T-helper 9 cell (primary cell): ENCODE results near the gene FICD.
A peak's percentile ranks its signal among the peaks of the same experiment; 100 is the strongest.
"Not testable (repeated sequence)": the region's sequence is repeated elsewhere in the genome, so short reads cannot be mapped to it uniquely, and the experiment has no call there.

Source experiments
- DNase-seq: peaks from one replicate; pipeline ENCODE4 v3.0.0-alpha.2; 2020
- total RNA-seq, 2 donors: gene quantifications; one replicate each; lab custom pipeline; 2026; lab: John Stamatoyannopoulos, UW

Gene FICD
- total RNA-seq, result 4.6 to 16.1 reads per million in 2 donors

- peak; percentile 99 for DNase-seq
Measured at GRCh38 chr12:108514973-108515814, at the start of gene FICD. FICD (plus strand) TSS chr12:108515277; CDS start chr12:108516973, 1,696 bp downstream.

- no peak for DNase-seq
Measured at GRCh38 chr12:108465417-108465816, 49.7 kb upstream of the FICD start.

- no peak for DNase-seq
Measured at GRCh38 chr12:108468196-108468968, 46.7 kb upstream of the FICD start.

- DNase-seq, result no peak
Measured at GRCh38 chr12:108473400-108474055, 41.5 kb upstream of the FICD start.

GRCh38 chr12:108475396-108475795 lies 39.7 kb upstream of the FICD start:
- DNase-seq, result no peak

GRCh38 chr12:108477055-108477880 lies 37.8 kb upstream of the FICD start:
- no peak for DNase-seq

- no peak for DNase-seq
Measured at GRCh38 chr12:108477881-108478259, 37.2 kb upstream of the FICD start.

- no peak for DNase-seq
Measured at GRCh38 chr12:108478611-108479206, 36.4 kb upstream of the FICD start.

GRCh38 chr12:108479364-108480070 lies 35.6 kb upstream of the FICD start:
- no peak for DNase-seq

GRCh38 chr12:108482717-108483212 lies 32.3 kb upstream of the FICD start:
- no peak for DNase-seq

GRCh38 chr12:108483213-108484059 lies 31.6 kb upstream of the FICD start:
- no peak for DNase-seq

- DNase-seq, result no peak
Measured at GRCh38 chr12:108484431-108484830, 30.6 kb upstream of the FICD start.

GRCh38 chr12:108484845-108485244 lies 30.2 kb upstream of the FICD start:
- no peak for DNase-seq

- DNase-seq, result not testable (repeated sequence)
Measured at GRCh38 chr12:108485371-108485770, 29.7 kb upstream of the FICD start.

- DNase-seq, result not testable (repeated sequence)
Measured at GRCh38 chr12:108487029-108487428, 28.0 kb upstream of the FICD start.

- no peak for DNase-seq
Measured at GRCh38 chr12:108491256-108491655, 23.8 kb upstream of the FICD start.

- DNase-seq, result no peak
Measured at GRCh38 chr12:108495054-108495453, 20.0 kb upstream of the FICD start.

- DNase-seq, result no peak
Measured at GRCh38 chr12:108495823-108496579, 19.1 kb upstream of the FICD start.

GRCh38 chr12:108498136-108498535 lies 16.9 kb upstream of the FICD start:
- no peak for DNase-seq
